ENCODE measurements around the gene DSCAML1.

- TF ChIP-seq POLR2A (IDR thresholded peaks at IDR 0.05; ENCODE audit: control extremely low read depth in 1 of 2, low read depth in 2 of 2, low read length in 2 of 2): no peak
- TF ChIP-seq EGR1 (IDR thresholded peaks at IDR 0.05; ENCODE audit: borderline replicate concordance, low read depth, low read length): no peak
- TF ChIP-seq TAF1 (IDR thresholded peaks at IDR 0.05; ENCODE audit: low read depth, low read length): no peak
These were observed 21.2 kb upstream of the DSCAML1 start for GRCh38 chr11:117818041-117818873.

Measured in H1 (cell line).